HTR-8/SVneo (cell line): ENCODE results near the gene MTREX.
A peak's percentile ranks its signal among the peaks of the same experiment; 100 is the strongest.

ENCODE experiments used
- DNase-seq: peaks from one replicate; pipeline ENCODE4 v3.0.0; 2011; ENCODE audit warnings: low spot score, mixed read lengths; ENCODE audit not compliant: insufficient read length
- FAIRE-seq: peaks from 2 replicates; lab custom pipeline; 2011; peaks lifted over from hg19 to GRCh38; lab: Jason Lieb, UNC

The MTREX gene

DNA sequence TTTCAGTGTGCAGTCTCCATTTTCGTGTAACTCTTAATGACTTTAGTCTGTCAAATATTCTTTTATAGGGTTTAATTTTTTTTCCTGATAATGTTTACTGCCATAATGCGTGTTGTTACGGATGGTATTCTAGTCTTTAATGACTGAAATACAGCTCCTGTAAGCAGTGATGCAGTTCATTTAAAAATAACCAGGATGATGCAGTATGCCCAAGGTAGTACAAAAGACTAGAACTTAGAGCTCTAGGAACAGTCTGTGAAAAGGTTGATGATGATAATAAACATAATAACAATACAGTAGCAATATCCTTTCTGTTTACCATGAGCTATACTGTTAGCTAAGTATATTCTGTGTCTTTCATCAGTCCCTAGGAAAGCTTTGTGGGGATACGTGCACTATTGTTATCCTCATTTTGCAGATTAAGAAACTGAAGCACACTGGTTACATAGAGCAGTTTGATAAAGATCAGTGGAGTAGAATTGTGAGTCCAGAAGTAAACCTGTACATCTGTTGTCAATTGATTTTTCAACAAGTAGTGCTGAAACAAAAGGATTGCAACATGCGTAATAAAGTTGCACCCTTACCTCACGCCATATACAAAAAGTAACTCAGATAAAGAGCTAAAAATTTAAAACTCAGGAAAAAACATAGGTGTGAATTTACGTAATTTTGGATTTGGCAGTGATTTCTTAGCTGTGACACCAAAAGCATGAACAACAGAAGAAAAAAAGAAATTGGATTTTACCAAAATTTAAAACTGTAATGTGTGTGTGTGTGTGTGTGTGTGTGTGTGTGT lies 64.5 kb downstream of the MTREX start:
- FAIRE-seq (no peak), DNase-seq (no peak)

DNA sequence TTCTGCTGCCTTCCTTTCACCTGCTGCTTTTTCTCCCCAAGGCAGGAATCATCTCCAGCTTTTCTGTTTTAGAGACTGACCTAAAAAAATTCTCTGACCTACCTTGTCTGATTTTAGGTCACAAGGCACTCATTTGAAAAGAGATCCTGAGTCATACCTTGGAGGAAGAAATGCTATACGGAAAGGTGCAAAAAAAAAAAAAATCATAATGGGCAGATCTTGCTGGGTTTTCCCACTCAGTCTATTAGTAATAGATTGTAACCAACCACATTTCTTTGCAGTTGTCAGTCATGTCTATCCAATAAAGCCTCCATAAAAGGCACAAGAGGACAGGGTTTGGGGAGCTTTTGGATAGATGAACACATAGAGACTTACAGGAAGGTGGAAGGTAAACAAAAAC lies 70.0 kb downstream of the MTREX start:
- FAIRE-seq (no peak), DNase-seq (no peak)

DNA sequence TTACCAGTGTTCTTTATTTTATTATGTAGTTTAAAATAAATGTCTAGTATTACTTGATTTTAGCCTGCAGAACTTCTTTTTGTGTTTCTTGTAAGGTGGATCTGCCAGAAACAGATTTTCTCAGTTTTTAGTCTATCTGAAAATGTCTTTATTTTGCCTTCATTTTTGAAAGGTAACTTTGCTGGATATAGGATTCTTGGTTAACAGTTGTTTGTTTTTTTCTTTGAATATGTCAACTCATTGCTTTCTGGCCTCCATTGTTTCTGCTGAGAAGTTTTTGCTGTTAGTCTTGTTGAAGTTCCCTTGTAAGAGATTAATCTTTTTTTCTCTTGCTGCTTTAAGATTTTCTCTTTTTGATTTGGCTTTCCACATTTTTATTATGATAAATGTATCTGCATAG lies 75.5 kb downstream of the MTREX start:
- DNase-seq (no peak), FAIRE-seq (no peak)

DNA sequence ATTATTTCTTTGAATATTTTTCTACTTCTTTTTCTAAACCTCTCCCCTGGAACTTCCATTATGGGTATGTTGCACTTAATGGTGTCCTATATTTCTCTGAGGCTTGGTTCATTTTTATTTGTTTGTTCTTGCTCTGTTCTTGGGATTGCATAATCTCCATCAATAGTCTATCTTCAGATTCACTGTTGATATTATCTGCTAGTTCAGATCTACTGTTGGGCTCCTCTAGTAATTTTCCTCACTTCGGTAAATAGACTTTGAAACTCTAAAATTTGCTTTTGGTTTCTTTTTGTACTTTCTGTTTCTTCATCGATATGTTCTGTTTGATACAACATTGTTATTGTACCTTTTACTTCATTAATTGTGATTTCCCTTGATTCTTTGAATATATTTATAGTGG lies 76.3 kb downstream of the MTREX start:
- no peak for DNase-seq
- no peak for FAIRE-seq

DNA sequence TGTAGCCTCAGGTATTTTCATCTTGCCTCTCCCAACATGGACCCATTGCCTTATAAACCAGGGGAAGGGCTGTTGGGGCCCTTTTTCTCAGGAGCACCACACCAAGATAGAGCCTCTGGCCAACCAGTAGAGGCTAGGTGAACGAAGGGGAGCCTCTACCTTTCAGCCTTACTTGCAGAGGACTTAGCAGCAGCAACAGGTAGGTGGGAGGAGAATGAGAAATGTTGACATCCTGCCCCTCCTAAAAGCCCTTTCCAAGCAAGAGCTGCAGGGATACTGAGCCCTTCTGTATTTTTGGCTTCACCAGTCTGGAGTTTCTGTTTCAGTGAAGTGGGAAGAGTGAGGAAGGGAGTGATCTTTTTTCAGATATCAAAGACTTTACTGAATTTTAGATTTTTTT lies 77.4 kb downstream of the MTREX start:
- FAIRE-seq (no peak), DNase-seq (no peak)

DNA sequence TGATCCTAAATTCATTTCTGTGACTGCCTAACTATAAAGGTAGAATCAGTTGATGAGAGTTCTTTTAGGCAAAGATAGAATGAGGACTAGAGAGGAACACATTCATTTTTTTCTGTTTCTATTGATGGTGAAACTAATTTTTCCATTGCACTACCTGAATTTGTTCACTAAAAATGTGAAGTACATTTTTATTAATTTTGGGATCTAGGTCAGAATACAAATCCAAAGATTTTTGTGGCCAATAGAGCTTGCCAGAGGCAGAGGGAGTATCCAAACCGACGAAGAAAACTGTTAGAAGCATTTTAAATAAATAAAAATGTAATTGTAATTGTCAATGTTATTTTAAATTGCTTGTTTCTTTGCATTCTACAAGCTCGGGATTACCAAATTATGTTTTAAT lies 78.1 kb downstream of the MTREX start:
- FAIRE-seq, result no peak
- no peak for DNase-seq

DNA sequence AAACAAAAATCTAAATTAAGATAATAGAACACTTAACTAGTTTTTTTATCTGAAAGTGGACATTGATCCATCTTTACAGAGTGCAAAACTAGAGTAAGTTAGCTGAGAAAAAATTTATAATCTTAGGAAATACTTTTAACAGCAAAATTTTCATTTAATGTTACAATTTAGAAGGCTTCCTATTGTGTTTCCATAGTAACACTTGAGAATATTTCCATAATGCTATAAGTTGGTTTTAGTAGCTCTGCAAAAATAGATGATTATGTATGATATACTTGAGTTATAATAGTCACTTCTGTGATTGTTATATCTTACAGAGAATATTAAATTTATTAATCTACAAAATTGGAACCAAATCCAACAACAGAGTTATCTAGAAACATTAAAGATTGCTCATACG lies 78.6 kb downstream of the MTREX start:
- DNase-seq (no peak), FAIRE-seq (no peak)

DNA sequence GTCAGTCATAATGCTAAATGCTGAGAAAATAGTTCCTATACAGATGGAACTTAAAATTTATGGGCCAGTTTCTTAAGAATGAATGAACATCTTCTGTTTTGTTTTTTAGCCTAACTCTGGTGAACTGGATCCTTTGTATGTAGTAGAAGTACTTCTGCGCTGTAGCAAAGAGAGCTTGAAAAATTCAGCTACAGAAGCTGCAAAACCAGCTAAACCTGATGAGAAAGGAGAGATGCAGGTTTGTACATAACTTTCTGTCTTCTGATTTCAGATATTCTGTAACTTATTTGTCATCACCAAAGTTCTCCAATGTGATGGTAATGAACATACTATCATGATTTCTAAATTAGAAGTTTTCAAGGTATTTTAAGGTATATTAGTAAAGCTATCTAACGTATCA lies 80.1 kb downstream of the MTREX start:
- DNase-seq (no peak), FAIRE-seq (no peak)

DNA sequence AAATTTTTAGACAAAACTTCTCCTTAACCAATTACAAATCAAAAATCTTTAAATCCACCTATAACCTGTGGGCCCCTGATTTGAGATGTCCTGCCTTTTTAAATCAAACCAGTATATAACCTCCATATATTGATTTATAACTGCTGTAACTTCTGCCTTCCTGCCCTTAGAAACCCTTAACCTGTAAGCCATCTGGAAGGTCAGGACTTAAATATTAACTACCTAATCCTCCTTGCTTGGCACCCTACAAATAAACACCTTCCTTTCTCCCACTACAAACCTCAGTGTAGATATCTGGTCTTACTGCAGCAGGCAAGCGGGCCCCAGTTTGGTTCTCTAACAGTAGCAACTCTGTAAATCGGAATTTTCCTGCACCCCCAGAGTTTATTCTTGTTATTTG lies 83.9 kb downstream of the MTREX start:
- no peak for FAIRE-seq
- DNase-seq, result no peak

DNA sequence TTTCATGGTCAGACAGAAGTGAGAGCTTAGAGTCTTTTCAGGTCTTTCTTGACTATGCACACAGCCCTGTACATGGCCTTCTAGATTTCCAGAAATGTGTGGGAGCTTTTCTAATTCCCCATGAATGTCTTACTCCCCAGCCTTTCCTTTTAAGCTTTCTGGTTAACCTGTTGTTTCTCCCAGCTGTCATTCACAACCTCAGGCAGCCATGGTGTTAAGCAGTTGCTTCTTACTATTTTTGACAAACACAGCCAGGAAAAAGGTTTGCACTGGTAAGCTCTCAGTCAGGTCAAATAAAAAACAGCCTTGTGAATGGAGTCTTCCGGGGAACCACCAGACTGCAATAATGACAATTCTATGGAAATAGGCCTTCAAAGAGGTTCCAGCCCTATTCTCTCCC lies 84.9 kb downstream of the MTREX start:
- no peak for FAIRE-seq
- DNase-seq, result no peak

DNA sequence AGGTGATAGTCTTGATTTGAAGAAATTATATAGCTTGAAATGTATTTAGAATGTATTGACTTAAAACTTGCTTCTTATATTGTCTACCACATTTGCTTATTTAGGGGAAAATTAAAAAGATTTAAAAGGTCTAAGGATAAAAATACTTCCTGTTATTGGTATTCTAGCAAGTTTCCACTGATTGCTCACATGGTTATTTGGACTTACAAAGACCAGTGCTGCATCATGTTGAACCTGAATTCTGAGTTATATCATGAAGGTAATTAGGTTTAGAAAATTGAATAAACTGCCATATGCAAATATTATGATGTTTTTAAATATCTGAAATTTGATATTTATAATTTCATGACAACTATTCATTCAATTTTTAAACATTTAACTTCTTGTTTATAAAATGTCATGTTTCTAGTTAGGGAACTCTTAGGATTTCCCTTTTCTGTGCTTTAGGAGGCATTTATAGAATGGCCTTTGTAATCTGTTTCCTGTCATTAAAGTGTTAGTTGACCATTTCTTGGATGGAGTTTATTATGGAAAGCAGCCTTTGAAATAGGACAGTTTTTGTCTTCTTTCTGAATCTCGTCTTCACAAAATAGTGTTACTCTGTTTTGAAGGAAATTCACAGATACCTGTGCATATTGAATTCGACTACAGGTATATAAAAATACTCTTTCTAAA lies 85.8 kb downstream of the MTREX start:
- FAIRE-seq (no peak), DNase-seq (no peak)

DNA sequence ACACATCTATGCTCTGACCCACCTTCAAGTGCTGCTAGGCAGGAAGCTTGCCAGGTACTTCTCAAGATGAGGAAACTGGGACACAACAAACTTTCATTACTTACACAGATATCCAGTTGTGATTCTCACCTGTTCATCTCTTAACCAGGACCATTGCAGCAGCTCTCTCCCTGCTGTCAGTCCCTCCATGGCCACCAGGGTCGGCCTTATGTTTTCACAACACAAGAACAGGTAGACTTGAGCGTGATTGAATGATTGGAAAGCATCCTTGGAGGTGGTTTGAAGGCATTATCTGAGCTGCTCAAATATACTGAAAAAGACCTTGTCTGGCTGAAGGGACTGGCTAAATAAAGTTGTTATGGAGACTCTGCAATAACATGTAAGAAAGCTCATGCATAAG lies 94.4 kb downstream of the MTREX start:
- FAIRE-seq, result no peak
- DNase-seq, result no peak

DNA sequence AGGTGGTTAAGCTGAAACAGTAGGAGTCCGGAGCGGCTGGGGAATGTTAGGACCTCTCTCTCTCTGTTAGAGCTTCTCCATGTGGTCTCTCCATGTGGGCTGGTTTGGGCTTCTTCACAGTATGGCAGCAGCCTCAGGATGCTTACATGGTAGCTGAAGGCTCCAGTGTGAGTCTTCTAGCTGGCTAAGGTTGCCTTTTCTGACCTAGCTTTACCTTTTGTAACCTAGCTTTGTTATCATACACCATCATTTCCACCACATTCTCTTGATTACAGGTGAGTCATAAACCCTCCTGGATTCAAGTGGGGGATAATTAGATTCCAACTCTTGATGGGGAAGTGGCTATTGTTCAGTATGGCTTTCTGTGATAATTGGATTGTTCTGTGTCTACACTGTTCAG lies 98.5 kb downstream of the MTREX start:
- DNase-seq, result no peak
- FAIRE-seq, result no peak

DNA sequence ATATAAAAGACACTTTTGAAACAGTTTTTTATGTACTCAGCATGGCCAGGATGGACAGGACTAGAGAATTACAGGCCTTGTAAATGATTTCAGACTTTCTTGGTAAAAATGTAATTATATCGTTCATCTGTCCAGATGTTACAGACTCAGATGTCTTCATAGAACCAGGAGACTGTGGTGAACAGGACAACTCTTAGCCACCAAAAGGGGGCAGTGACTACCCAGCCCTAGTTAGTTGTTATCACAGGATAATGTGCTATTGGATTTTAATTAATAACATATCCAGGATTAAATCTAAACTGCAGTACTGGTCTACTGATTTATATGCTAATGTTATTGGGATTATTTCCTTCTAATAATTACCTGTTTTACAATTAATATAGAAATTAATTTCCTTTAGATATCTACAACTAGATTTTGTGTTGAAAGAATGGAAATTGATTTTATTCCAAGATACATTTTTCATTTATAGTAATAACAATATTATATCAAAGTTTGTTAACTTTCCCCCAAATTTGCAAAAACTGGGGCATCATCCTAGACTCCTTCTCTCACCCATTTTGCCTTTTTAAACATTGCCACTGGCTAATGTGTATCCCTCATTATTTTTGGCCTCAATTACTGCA lies 99.4 kb downstream of the MTREX start:
- DNase-seq (peak; percentile 36), FAIRE-seq (no peak)

DNA sequence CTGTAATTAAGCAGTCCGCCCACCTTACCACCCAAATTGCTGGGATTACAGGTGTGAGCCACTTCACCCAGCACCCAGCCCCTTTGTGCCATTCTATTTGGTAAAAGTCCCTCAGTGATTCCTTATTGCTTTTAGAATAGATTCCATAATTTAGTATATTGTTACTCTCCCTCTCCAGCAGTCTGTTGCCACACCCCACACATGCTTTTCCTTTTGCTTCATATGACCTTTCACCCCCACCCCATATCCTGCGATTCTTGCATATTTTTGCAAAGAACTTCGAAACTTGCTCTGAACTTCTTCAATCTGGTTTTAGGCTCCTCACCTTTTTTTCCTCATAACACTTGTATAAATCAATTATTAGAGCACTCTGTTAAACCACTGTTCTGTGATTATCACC lies 100.2 kb downstream of the MTREX start:
- FAIRE-seq (no peak), DNase-seq (no peak)

DNA sequence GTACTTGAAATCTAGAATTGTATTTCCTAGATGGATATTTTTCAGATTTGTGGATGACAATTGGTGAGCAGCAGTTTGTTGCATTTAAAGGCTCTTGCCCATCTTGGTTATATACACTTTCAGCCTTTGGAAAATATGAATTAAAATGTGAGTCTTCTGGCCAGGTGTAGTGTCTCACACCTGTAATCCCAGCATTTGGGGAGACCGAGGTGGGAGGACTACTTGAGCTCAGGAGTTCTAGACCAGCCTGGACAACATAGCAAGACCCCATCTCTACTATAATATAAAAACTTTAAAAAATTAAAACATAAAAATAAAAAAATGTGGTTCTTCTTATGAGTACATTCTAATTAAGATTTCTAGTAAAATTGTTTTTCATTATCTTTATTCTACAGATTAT lies 102.0 kb downstream of the MTREX start:
- DNase-seq, result no peak
- FAIRE-seq, result no peak

DNA sequence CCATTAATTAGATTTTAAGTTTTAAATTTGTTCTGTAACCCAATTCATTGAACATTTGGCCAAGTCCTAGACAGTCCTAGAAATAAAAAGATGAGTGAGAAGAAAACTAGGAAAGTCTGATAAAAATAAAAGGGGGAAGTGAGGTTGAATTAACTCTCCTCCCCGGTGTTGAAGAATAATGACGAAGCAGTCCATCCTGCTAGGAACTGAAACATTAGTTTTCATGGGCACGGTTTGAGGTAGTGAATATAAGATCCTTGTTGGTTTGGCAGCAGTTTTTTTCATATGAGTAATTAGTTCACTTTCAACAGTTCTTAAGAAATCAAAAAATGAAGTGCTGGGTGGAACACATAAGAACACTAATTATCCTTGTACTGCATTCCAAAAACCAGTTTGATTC lies 103.1 kb downstream of the MTREX start:
- DNase-seq, result no peak
- no peak for FAIRE-seq

DNA sequence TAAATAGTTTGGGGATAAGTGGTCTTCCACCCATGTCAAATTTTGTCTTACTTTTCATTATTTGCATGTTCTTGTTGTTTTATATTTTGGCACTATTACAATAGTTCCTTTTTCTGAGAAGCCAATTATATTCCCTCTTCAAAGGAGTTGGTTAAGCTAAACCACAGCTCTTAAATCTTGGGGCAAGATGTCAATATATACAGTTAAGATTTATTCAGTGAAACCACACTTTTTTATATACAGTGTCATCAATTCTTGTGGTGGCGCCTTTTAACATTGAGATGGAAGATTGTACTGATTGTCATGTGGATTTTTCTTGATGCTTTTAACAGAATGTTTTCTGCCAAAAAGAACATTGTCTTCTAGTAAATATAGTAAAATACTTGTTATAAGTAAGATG lies 104.1 kb downstream of the MTREX start:
- FAIRE-seq (no peak), DNase-seq (no peak)

DNA sequence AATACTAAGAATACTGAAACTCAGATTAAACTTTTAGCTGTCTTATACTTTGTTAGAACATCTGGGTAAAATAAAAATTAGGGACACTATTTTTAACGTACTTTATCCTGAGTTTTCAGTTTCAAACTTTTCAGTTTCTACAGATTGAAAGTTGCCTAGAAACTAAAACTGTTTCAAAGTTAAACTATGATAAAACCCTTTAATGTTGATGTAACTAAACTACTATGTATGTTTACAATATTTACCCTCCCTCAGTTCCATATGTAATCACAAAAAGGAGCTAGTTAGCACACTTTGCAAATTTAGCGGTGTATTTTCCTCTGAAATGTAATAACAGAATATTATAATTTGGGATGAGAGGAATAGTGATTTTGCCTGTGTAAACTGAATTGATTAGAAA lies 105.9 kb downstream of the MTREX start:
- no peak for FAIRE-seq
- no peak for DNase-seq

DNA sequence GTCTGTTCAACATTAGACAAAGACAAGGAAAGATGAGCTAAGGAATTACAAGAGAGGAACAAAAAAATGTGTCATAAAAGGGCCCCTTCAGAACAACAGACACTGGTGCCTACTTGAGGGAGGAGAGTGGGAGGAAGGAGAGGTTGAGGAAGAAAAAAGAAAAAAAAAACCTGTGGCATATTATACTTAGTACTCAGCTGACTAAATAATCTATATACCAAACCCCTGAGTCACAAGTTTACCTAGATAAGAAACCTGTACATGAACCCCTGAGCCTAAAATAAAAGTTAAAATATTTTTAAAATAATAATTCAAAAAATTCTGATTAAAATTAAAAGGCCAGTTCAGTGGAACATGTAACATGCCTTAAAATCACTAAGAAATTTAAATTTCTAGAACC lies 107.3 kb downstream of the MTREX start:
- FAIRE-seq, result no peak
- no peak for DNase-seq

DNA sequence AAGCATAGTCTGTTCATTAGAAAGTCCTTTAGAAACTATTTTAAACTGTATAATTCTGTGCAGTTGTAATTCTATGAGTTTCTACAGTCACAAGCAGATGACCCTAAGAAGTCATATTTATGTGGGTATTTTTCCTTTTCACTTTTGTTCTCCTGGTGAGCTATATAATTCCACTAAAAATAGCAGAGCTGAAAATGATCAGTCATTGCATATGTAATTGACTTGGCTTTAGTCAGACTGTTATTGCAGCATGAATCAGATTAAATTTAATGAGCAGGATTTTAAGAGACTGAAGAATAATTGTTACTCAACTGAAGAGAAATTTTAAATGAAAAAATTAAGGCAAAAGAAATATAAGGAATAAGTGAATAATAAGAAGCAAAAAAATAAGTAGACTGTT lies 108.5 kb downstream of the MTREX start:
- FAIRE-seq (no peak), DNase-seq (no peak)
